GM13977 (cell line): ENCODE data around the gene HVCN1.

Source experiments
- DNase-seq: peaks from one replicate; pipeline ENCODE4 v3.0.0; 2012; ENCODE audit warnings: low spot score
- CTCF ChIP-seq: IDR thresholded peaks from 2 replicates; pipeline ENCODE4 v1.5.1; 2012; ENCODE audit warnings: mild to moderate bottlenecking, control low read depth; ENCODE audit not compliant: insufficient read depth; ENCODE audit errors: extremely low read depth, missing control alignments
- in situ Hi-C: fragments of 300-500 bp; cut with MboI; formaldehyde crosslinking; loops from one replicate; pipeline ENCODE4 v1.12.0; 2022; ENCODE audit warnings: low sequenced_read_pairs, low pct_unique_long_range_greater_than_20kb, mixed read lengths, inconsistent platforms; ENCODE audit not compliant: unreplicated experiment

The HVCN1 gene

GRCh38 chr12:110718222-110718908, 29.4 kb upstream of the HVCN1 start:
- in situ Hi-C loops: no loop called here
- no peak for TF ChIP-seq CTCF
- DNase-seq: no peak

- DNase-seq: no peak
- no peak for TF ChIP-seq CTCF
- in situ Hi-C loops: no loop called here
Measured at GRCh38 chr12:110717037-110717436, 28.1 kb upstream of the HVCN1 start.

- no peak for DNase-seq
- no peak for TF ChIP-seq CTCF
- in situ Hi-C loops: no loop called here
Measured at GRCh38 chr12:110708917-110709316, 20.0 kb upstream of the HVCN1 start.

GRCh38 chr12:110705309-110705708, 16.4 kb upstream of the HVCN1 start:
- DNase-seq: no peak
- TF ChIP-seq CTCF: no peak
- in situ Hi-C loops: no loop called here

GRCh38 chr12:110704750-110705149, 15.8 kb upstream of the HVCN1 start:
- no peak for DNase-seq
- in situ Hi-C loops: no loop called here

GRCh38 chr12:110704231-110704630, 15.3 kb upstream of the HVCN1 start:
- no peak for TF ChIP-seq CTCF
- DNase-seq: no peak
- in situ Hi-C loops: no loop called here

More at GRCh38 chr12:110704750-110705149, 15.8 kb upstream of the HVCN1 start:
- TF ChIP-seq CTCF: peak; percentile 57

- no peak for TF ChIP-seq CTCF
- in situ Hi-C loops: no loop called here
- no peak for DNase-seq
Measured at GRCh38 chr12:110702081-110702480, 13.2 kb upstream of the HVCN1 start.
